Right cardiac atrium (tissue), 5 donors: ENCODE results near the gene ALOXE3. TPM values are rescaled to one million over a fixed set of nuclear protein-coding genes. Genes with fewer than 3 reads are reported as not detected.

Experiments
- ATAC-seq, 2 donors: fragments of 200-7000 bp; cut with Tn5 transposase; one replicate each; pipeline versions ENCODE4 v1.8.0 to v1.9.1; 2020; ENCODE audit warnings: moderate library complexity in 2 of 2, mild to moderate bottlenecking in 1 of 2
- DNase-seq, 3 donors: peaks; one replicate each; pipeline ENCODE4 v3.0.0-alpha.2; 2020
- H3K27ac ChIP-seq: one replicate; pipeline ENCODE4 v1.5.1; 2013; ENCODE audit warnings: mild to moderate bottlenecking, low read length, control low read depth, moderate library complexity
- H3K27me3 ChIP-seq: one replicate; pipeline ENCODE4 v1.6.1; 2013; ENCODE audit not compliant: control insufficient read depth, insufficient read depth
- H3K4me1 ChIP-seq: one replicate; pipeline ENCODE4 v1.6.1; 2013; ENCODE audit warnings: low read length; ENCODE audit not compliant: control insufficient read depth, insufficient read depth
- H3K4me3 ChIP-seq: one replicate; pipeline ENCODE4 v1.5.1; 2013; ENCODE audit warnings: low read length, control low read depth
- H3K9me3 ChIP-seq: one replicate; pipeline ENCODE4 v1.6.1; 2013; ENCODE audit warnings: low read length; ENCODE audit not compliant: control insufficient read depth
- WGBS: extraction: QIAGEN DNeasy Blood & Tissue Kit; methylation state at CpG from one replicate; pipeline ENCODE4 v1.1.7; 2013; 5-methylcytosine and 5-hydroxymethylcytosine counted together
- intact Hi-C, 4 donors: fragments of 100-400 bp; cut with DNase I; formaldehyde crosslinking; loops; one replicate each; pipeline versions ENCODE4 v1.11.0 to v1.14.0; 2022 to 2023
- polyA plus RNA-seq: library from polyadenylated mRNA; stranded (reverse); fragments of 200-250 nt; gene quantifications from one replicate; pipeline ENCODE4 v1.2.3, GENCODE V29; 2013
- total RNA-seq, 4 donors: library from RNA; stranded (reverse); fragmentation: NEBNext Ultra II Directional; extraction: Animal tissue kit (Norgen Biotek cat#: 25700); gene quantifications; one replicate each; pipeline ENCODE4 v1.2.1, GENCODE V29; 2021
- donor health status: healthy with polysubstance abuse.
- donor health status: DM: no; HTN: yes; CAD: no.
- donor health status: DM: no; HTN: no; CAD: no.
- donor health status: DM: no; HTN: yes; CAD: no; lungs with severe emphysema.
- donor health status: DM: yes; HTN: yes; CAD: no.

Gene ALOXE3
- total and polyA plus RNA-seq, 5 donors: not detected

DNA sequence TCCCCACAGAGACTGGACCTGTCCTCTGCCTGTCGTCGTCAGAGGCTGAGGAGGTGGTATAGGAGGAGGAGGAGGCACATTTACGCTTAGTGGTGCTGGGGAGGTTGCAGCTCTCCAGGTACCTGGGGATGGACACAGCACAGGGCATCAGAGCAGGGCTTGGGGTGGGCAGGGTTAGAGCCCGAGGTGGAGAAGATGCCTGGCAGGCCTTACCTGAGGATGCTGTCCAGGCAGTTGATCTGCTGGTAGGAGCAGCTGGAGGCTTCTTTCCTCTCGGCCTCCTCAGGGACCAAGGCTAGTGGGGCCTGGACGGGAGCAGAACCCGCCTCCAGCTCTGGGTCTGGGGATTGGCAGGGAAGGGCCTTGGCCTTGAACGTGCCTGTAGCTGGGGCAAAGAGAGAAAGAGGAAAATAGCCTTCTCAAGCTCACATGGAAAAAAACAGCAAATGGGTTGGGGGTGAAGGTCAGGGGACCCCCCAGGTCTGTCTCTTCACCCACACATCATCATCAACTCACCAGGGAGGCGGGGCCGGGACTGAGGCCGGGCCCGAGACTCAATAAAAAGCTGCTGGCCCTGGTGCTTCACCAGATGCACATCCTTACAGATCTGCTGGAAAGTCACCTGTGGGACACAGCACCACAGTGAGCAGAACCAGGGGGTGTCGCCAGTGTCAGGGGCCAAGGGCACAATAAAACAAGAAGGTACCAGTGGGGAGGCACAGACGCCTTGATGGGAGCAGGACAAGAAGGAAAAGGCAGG, 28.2 kb upstream of the ALOXE3 start:
- peaks cover 9% of the 10 kb centered on the region for H3K4me1 ChIP-seq
- no peaks in the 10 kb centered on the region for H3K27me3 ChIP-seq
- ATAC-seq: no peak
- intact Hi-C loops: loop anchor here in 1 of 4 donors (10.0 kb wide), 1 partner anchor 302 kb away; no protein-coding TSS in a partner anchor
- H3K27ac ChIP-seq: no peak overlapping the region
- WGBS: 90% methylated on average over 14 of the region's 14 CpGs
- H3K4me3 ChIP-seq: no peak overlapping the region
- no peaks in the 10 kb centered on the region for H3K9me3 ChIP-seq
- peak in 1 of 3 donors; percentile 24 for DNase-seq

DNA sequence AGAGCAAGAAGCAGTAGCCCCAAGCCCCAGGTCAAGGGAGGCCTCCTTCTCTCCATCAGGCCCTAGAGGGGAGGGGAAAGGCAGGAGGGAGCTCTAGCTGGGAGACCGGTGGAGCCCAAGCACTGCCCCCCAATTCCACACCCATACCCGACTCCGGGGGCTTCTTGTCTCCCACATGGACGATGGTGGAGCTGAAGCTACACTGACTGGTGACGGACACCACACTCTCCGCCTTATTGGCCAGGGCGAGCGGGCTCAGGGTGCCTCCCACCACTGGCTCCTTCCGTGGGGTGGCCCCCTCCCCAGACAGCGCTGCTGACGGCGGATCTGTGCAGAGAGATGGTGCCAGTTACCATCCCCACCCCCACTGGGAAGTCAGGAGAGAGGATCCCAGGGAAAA, 27.5 kb upstream of the ALOXE3 start:
- H3K4me1 ChIP-seq: peaks cover 8% of the 10 kb centered on the region
- no peak overlapping the region for H3K4me3 ChIP-seq
- H3K27me3 ChIP-seq: no peaks in the 10 kb centered on the region
- intact Hi-C loops: loop anchor here in 1 of 4 donors (10.0 kb wide), 1 partner anchor 301 kb away; no protein-coding TSS in a partner anchor
- 91% methylated on average over 12 of the region's 12 CpGs for WGBS
- DNase-seq (peak in 1 of 3 donors; percentile 59), ATAC-seq (no peak)
- no peaks in the 10 kb centered on the region for H3K9me3 ChIP-seq
- H3K27ac ChIP-seq: no peak overlapping the region

DNA sequence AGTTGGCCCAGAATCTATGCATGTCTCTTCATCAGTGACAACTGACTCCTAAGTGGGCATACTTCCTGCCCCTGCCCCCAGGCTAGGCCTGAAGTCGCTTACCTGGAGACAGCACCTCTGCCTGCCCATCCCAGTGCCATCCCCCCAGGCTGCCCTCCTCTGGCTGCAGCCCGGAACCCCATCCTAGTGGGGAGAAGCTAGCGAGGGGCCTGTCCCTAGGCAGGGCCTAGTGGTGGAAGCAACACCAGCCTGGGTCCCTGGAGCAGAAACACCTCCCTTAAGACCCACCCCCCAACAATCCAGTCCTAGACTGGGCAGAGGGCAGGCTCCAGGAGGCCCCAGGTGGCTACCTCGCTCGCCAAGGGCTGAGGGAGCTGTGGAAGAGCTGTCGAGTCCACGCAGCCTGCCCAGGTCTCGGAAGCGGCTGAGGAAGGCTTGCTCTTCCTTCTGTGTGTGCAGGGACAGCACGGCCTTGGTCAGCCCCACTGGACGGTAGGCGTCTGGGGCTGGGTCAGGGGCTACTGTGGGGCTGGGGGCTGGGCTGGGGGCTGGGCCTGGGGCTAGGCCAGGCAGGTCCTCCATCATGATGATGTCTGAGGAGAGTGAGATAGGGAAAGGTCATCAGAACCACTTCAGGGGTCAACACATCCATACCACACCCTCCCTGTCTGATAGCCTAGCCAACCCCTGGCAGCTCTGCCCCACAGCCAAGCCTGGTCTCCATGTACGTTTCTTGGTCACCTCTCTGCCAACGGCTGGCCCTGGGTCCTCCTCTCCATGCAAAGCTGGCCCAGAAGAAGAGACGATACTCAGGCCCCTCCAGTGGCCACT, 26.3 kb upstream of the ALOXE3 start:
- peak in 2 of 3 donors; percentile 53 to 60 for DNase-seq
- WGBS: 83% methylated on average over 15 of the region's 15 CpGs
- Histone ChIP-seq H3K4me3 (no peak overlapping the region), H3K9me3 (no peaks in the 10 kb centered on the region), H3K27me3 (no peaks in the 10 kb centered on the region), H3K27ac (no peak overlapping the region), H3K4me1 (no peaks in the 10 kb centered on the region)
- intact Hi-C loops: loop anchor here in 1 of 4 donors (10.0 kb wide), 1 partner anchor 300 kb away; no protein-coding TSS in a partner anchor
- no peak for ATAC-seq

DNA sequence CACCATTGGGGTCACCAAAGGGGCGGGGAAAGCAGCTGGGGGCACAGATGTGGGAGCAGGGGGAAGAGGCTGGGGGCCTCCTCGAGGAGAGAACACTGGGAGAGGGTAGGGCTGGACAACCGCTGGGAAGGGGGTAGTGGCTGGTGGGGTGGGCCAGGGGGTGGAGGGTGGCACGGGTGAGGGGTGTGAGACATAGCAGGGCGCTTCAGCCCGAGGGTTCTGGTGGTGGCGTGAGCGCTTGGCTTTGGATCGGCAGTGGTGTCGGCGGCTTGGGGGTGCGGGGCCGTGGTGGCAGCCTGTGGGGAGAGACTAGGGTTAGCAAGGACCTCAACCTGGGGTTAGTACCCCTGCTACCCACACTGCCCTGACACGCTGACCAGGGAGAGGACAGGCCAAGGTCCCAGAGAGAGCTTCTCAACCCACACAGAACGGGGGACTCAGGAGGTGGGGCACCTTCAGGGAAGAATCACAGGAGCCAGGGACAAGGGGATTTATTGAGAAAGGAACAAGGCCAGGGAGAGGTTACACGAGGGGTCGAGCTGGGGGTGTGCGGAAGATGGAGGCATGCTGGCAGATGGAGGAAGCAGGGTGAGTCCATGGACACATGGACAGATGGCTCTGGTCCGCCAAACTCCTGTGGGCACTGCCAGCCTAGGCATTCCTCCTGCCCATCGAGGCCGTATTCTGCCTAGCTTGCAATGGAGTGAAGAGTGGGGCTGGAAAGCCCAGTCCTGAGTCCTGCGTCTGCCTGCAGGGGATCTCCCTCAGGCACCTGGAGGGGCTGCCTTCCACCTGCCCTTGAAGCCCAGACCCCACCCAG, 25.5 kb upstream of the ALOXE3 start:
- WGBS: 90% methylated on average over 22 of the region's 22 CpGs
- Histone ChIP-seq H3K27me3 (no peaks in the 10 kb centered on the region), H3K9me3 (no peaks in the 10 kb centered on the region), H3K4me1 (no peaks in the 10 kb centered on the region), H3K4me3 (no peak overlapping the region), H3K27ac (no peak overlapping the region)
- DNase-seq (peak in 2 of 3 donors; percentile 47 to 58), ATAC-seq (no peak)
- intact Hi-C loops: loop anchor here in 1 of 4 donors (10.0 kb wide), 1 partner anchor 299 kb away; no protein-coding TSS in a partner anchor

DNA sequence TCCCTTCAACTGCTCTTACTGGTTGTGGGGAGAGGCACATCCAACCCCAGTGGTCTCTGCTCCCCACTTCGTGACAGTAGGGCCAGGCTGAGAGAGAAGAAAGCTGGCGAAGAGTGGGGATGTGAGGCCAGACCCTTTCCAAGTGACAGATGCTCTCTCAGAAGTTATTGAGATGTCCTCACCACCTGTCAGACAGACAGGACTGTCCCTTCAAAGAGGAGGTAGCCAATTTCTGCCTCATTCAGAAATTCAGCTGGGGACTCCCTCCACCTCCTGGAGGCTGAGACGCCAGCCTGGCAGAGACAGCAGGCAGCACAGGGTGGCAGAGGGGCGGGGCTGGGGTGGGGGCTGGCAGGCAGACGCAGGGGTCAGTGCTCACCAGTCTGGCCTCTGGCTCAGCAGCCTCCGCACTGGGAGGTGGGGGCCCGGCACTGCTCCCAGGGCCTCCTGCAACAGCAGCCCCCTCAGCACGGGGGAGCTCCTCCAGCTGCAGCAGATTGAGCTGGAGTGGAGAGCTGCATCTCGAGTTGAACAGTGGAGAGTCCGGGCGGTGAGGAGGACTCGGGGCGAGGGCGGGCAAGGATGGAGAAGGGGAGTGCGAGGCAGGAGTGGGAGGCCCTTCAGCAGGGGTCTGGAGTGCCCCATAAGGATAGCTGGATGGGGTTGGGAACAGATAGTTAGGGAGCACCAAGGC, 24.7 kb upstream of the ALOXE3 start:
- no peaks in the 10 kb centered on the region for H3K9me3 ChIP-seq
- no peak for ATAC-seq
- 80% methylated on average over 15 of the region's 15 CpGs for WGBS
- no peaks in the 10 kb centered on the region for H3K27me3 ChIP-seq
- no peak overlapping the region for H3K27ac ChIP-seq
- intact Hi-C loops: loop anchor here in 1 of 4 donors (10.0 kb wide), 1 partner anchor 298 kb away; no protein-coding TSS in a partner anchor
- peak in 2 of 3 donors; percentile 44 to 46 for DNase-seq
- H3K4me3 ChIP-seq: no peak overlapping the region
- H3K4me1 ChIP-seq: no peaks in the 10 kb centered on the region

DNA sequence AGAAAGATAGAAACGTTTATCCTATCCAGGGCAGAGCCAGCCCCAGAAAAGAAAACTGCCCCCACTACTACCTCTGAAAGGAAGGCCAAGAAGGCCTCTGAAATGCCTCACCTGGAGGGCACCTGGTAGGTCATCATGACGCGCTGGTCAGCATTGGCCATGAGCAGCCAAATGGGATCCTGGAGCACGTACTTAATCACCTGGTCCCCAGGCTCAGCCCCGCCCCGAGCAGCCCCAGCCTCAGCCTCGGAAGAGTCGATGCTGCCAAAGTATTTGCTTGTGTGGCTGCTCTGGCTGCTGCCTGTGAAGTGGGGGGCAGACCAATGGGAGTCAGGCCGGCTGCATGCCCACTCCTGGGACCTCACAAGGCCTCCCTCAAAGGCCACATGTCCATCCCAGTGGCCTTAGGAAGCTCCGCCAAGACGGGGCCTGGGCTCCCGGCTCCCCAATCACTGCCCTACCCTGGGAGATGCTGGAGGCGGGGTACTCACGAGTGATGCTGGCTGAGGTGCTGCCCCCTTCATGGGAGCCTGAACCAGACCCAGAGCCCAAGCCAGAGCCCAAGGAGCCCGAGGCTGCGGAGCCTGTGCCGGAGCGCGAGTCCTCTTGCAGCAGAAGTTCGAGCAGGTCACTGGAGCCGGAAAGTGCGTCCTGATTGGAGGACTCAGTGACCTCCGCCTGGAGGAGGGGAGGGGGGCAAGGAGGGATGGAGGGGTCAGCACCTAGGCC, 24.0 kb upstream of the ALOXE3 start:
- 86% methylated on average over 23 of the region's 23 CpGs for WGBS
- peak in 2 of 3 donors; percentile 62 to 68 for DNase-seq
- H3K4me1 ChIP-seq: no peaks in the 10 kb centered on the region
- H3K4me3 ChIP-seq: no peak overlapping the region
- no peaks in the 10 kb centered on the region for H3K27me3 ChIP-seq
- no peak overlapping the region for H3K27ac ChIP-seq
- H3K9me3 ChIP-seq: no peaks in the 10 kb centered on the region
- no peak for ATAC-seq
- intact Hi-C loops: loop anchor here in 1 of 4 donors (10.0 kb wide), 1 partner anchor 298 kb away; no protein-coding TSS in a partner anchor

DNA sequence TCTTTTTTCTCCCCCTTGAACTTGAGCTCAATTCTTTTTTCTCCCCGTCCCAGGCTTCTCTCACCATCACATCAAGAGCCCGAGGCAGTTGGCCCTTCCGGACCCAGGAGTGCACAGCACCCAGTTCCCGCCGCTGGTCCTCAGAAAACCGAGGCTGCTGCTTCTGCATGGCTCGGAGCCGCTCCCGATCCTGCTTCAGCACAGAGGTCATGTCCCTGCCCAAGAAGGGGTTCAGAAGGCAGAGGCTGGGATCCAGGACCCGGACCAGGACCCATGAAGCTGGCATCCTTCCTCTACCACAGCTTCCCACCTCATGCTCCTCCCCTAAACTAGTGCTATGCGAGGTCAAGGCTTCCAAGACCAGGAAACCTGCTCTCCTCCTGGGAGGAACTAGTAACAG, 23.4 kb upstream of the ALOXE3 start:
- ATAC-seq: no peak
- H3K27me3 ChIP-seq: no peaks in the 10 kb centered on the region
- DNase-seq: peak; percentile 17 to 49 (median 40)
- H3K4me1 ChIP-seq: no peaks in the 10 kb centered on the region
- 88% methylated on average over 11 of the region's 11 CpGs for WGBS
- H3K4me3 ChIP-seq: no peak overlapping the region
- H3K27ac ChIP-seq: no peak overlapping the region
- H3K9me3 ChIP-seq: no peaks in the 10 kb centered on the region
- intact Hi-C loops: loop anchor here in 1 of 4 donors (10.0 kb wide), 1 partner anchor 297 kb away; no protein-coding TSS in a partner anchor

DNA sequence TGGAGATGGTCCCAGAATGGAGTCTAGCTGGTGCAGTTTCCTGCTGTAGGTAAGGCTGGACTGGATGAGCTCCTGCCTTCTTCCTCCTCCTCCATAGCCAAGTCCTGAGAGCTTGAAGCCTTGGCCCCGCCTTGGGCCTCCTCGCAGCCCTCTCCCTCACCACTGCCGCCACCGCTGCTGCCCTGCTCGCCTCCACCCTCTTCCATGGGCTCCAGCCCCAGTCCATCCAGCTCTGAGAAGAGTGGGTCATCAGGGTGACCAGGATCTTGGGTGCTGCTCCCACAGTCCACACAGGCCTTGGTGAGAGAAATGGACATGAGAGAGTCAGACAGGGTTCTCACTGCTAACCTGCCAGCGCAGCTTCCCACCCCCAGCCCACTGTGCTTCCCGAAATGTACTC, 22.7 kb upstream of the ALOXE3 start:
- DNase-seq (peak; percentile 21 to 61 (median 54)), ATAC-seq (no peak)
- Histone ChIP-seq H3K4me3 (no peak overlapping the region), H3K27ac (no peak overlapping the region), H3K4me1 (no peaks in the 10 kb centered on the region), H3K27me3 (no peaks in the 10 kb centered on the region), H3K9me3 (no peaks in the 10 kb centered on the region)
- 91% methylated on average over 7 of the region's 7 CpGs for WGBS
- intact Hi-C loops: loop anchor here in 1 of 4 donors (10.0 kb wide), 1 partner anchor 296 kb away; no protein-coding TSS in a partner anchor
